HepG2 (cell line): ENCODE results near the gene CAMKV. TPM values are rescaled to one million over a fixed set of nuclear protein-coding genes. Genes with fewer than 3 reads are reported as not detected.

Experiments used
- ATAC-seq: fragments of 200-7000 bp; cut with Tn5 transposase; 3 replicates; pipeline ENCODE4 v1.9.1; 2020; ENCODE audit warnings: mild to moderate bottlenecking, moderate library complexity
- Bru-seq: library from RNA; stranded (reverse); fragments of 400-500 nt; gene quantifications from one replicate; lab custom pipeline; 2021; lab: Mats Ljungman, UMichigan
- BruChase-seq, 2 experiments: library from RNA; stranded (reverse); fragments of 400-500 nt; gene quantifications; one replicate each; lab custom pipeline; 2021; lab: Mats Ljungman, UMichigan
- BruUV-seq: library from RNA; stranded (reverse); fragments of 400-500 nt; replicated peaks from 2 replicates; lab custom pipeline; 2021; lab: Mats Ljungman, UMichigan
- CTCF ChIA-PET: fragments of 300-600 bp; formaldehyde crosslinking; extraction: SDS; loops from one replicate; lab custom pipeline; 2021; ENCODE audit warnings: low total read pairs, inconsistent platforms, low intra/inter-chr PET ratio; lab: Yijun Ruan, JAX
- POLR2A ChIA-PET: fragments of 350-600 bp; sonication (Branson Sonifier 250); formaldehyde crosslinking; loops from one replicate; lab custom pipeline; 2020; ENCODE audit warnings: antibody characterized with exemption, inconsistent platforms; lab: Yijun Ruan, JAX
- DNase-seq: peaks from one replicate; pipeline ENCODE4 v3.0.0-alpha.2; 2015; ENCODE audit warnings: low spot score
- FAIRE-seq: peaks from 3 replicates; lab custom pipeline; 2011; peaks lifted over from hg19 to GRCh38; lab: Jason Lieb, UNC
- H2AFZ ChIP-seq: one replicate; pipeline ENCODE4 v1.6.1; 2011; ENCODE audit warnings: low read length, inconsistent platforms
- H3K27ac ChIP-seq: fragments of 300-600 bp; 3 replicates; pipeline ENCODE4 v1.8.0; 2011; ENCODE audit warnings: mixed run types, mild to moderate bottlenecking, mixed read lengths, low read length, inconsistent platforms; ENCODE audit not compliant: insufficient read depth; ENCODE audit errors: extremely low read length
- H3K27me3 ChIP-seq, 2 experiments: fragments of 200-600 bp in 1 of 2; 2 replicates in 1 of 2; 3 replicates in 1 of 2; pipeline versions ENCODE4 v1.6.0 to v1.8.0; 2011; ENCODE audit warnings: low read length in 2 of 2, mild to moderate bottlenecking in 2 of 2, moderate library complexity in 2 of 2, inconsistent platforms in 1 of 2; ENCODE audit not compliant: insufficient read depth in 2 of 2, control insufficient read depth in 1 of 2
- H3K36me3 ChIP-seq, 2 experiments: fragments of 200-600 bp in 1 of 2; replicated peaks in 1 of 2; 2 replicates in 1 of 2; 3 replicates in 1 of 2; pipeline versions ENCODE4 v1.5.1 to v1.8.0; 2011; ENCODE audit warnings: low read length in 2 of 2, inconsistent platforms in 1 of 2; ENCODE audit not compliant: insufficient read depth in 2 of 2, control insufficient read depth in 1 of 2
- H3K4me1 ChIP-seq: 2 replicates; pipeline ENCODE4 v1.5.1; 2012; ENCODE audit warnings: low read length, inconsistent platforms; ENCODE audit not compliant: insufficient read depth
- H3K4me2 ChIP-seq: 2 replicates; pipeline ENCODE4 v1.6.0; 2011; ENCODE audit warnings: low read depth, low read length, inconsistent platforms
- H3K4me3 ChIP-seq, 3 experiments: fragments of 200-600 bp in 1 of 3; sonication (generic), shearing (Covaris generic) in 1 of 3; replicated peaks in 1 of 3; 2 replicates each; pipeline ENCODE4 v1.5.1; 2011 to 2016; ENCODE audit warnings: low read length in 3 of 3, inconsistent platforms in 2 of 3, low read depth in 2 of 3, mild to moderate bottlenecking in 2 of 3, control low read depth in 1 of 3, mixed read lengths in 1 of 3; ENCODE audit not compliant: insufficient read depth in 1 of 3
- H3K79me2 ChIP-seq: one replicate; pipeline ENCODE4 v1.6.1; 2011; ENCODE audit warnings: low read length, inconsistent platforms; ENCODE audit not compliant: insufficient read depth
- H3K9ac ChIP-seq: 2 replicates; pipeline ENCODE4 v1.6.0; 2011; ENCODE audit warnings: mild to moderate bottlenecking, low read depth, low read length, inconsistent platforms; ENCODE audit not compliant: insufficient read depth
- H3K9me3 ChIP-seq: 2 replicates; pipeline ENCODE4 v1.5.1; 2012; ENCODE audit warnings: mild to moderate bottlenecking, low read length
- H4K20me1 ChIP-seq: 2 replicates; pipeline ENCODE4 v1.6.0; 2011; ENCODE audit warnings: inconsistent platforms, mild to moderate bottlenecking, low read length, moderate library complexity; ENCODE audit not compliant: insufficient read depth
- GABPB1 ChIP-seq: IDR thresholded peaks from 2 replicates; pipeline ENCODE4 v1.6.1; 2016; ENCODE audit warnings: mild to moderate bottlenecking, missing genetic modification reagents, moderate library complexity, missing compliant biosample characterization
- ZHX1 ChIP-seq: sonication (generic); formaldehyde crosslinking; IDR thresholded peaks from 2 replicates; pipeline ENCODE4 v1.8.1; 2022; ENCODE audit warnings: low read depth, mild to moderate bottlenecking, missing genetic modification reagents
- ZNF687 ChIP-seq: sonication (generic); formaldehyde crosslinking; IDR thresholded peaks from 2 replicates; pipeline ENCODE4 v1.5.1; 2020; ENCODE audit warnings: mild to moderate bottlenecking, missing genetic modification reagents, moderate library complexity
- ZNF800 ChIP-seq: sonication (generic); formaldehyde crosslinking; IDR thresholded peaks from 2 replicates; pipeline ENCODE4 v1.4.0; 2020; ENCODE audit warnings: missing genetic modification reagents
- whole genome bisulfite sequencing: methylation state at CpG from one replicate; pipeline ENCODE4 v1.1.6; 2017; ENCODE audit warnings: low lambda C conversion rate; 5-methylcytosine and 5-hydroxymethylcytosine counted together
- in situ Hi-C: cut with HindIII; loops from 2 replicates; pipeline ENCODE4 v1.10.0; 2017; ENCODE audit warnings: low pct_unique_long_range_greater_than_20kb; ENCODE audit not compliant: extremely low pct_ligation_motif_present
- intact Hi-C: fragments of 100-400 bp; cut with micrococcal nuclease; formaldehyde crosslinking; loops from one replicate; pipeline ENCODE4 v1.10.0; 2022; ENCODE audit not compliant: unreplicated experiment
- long read RNA-seq, 2 experiments: library from RNA in 1 of 2; library from polyadenylated mRNA in 1 of 2; stranded (forward) in 1 of 2; unstranded in 1 of 2; transcript quantifications; one replicate each; pipeline ENCODE4 v2.0.0, GENCODE V29; 2019 to 2022
- polyA minus RNA-seq, 3 experiments: library from RNA; depleted of rRNA, polyadenylated mRNA; stranded (reverse); fragments of >200 nt; gene quantifications; 2 replicates each; pipeline ENCODE4 v1.2.3, GENCODE V29; 2011; ENCODE audit warnings: low replicate concordance in 1 of 3
- polyA plus RNA-seq, 8 experiments: library from polyadenylated mRNA; depleted of rRNA in 3 of 8; stranded (reverse) in 7 of 8; unstranded in 1 of 8; fragments of >200 nt; fragmentation: Illumina TruSeq in 4 of 8; extraction: Trizol in 4 of 8; gene quantifications; 2 replicates each; pipeline versions ENCODE4 v1.2.1 to v1.2.3, GENCODE V29; 2011 to 2016; ENCODE audit warnings: low read depth in 4 of 8, missing spikeins in 1 of 8, mixed read lengths in 1 of 8; ENCODE audit not compliant: insufficient read depth in 1 of 8
- total RNA-seq, 5 experiments: library from RNA; depleted of rRNA; stranded (reverse); fragments of >200 nt; fragmentation: Illumina TruSeq; extraction: Trizol; gene quantifications; 2 replicates each; pipeline ENCODE4 v1.2.3, GENCODE V29; 2016; ENCODE audit warnings: low read depth in 1 of 5
- TF ChIP-seq, protein P1 (sequence below): IDR thresholded peaks from 2 replicates; pipeline ENCODE4 v1.6.1; 2012; ENCODE audit warnings: inconsistent platforms

CAMKV gene, protein sequence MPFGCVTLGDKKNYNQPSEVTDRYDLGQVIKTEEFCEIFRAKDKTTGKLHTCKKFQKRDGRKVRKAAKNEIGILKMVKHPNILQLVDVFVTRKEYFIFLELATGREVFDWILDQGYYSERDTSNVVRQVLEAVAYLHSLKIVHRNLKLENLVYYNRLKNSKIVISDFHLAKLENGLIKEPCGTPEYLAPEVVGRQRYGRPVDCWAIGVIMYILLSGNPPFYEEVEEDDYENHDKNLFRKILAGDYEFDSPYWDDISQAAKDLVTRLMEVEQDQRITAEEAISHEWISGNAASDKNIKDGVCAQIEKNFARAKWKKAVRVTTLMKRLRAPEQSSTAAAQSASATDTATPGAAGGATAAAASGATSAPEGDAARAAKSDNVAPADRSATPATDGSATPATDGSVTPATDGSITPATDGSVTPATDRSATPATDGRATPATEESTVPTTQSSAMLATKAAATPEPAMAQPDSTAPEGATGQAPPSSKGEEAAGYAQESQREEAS
- 0.13 and 0.15 TPM in 2 replicates for total RNA-seq (2016; rRNA removed; fragmentation: Illumina TruSeq; extraction: Trizol)
- not detected in 2 replicates for total RNA-seq (2016; cell fraction: cytosol; rRNA removed; fragmentation: Illumina TruSeq; extraction: Trizol; ENCODE audit: low read depth)
- total RNA-seq (2016; cell fraction: insoluble cytoplasmic fraction; rRNA removed; fragmentation: Illumina TruSeq; extraction: Trizol) = 0.17 TPM in 1 of 2 replicates, not detected in the other
- 0.14 TPM in 1 of 2 replicates, not detected in the other for total RNA-seq (2016; cell fraction: membrane; rRNA removed; fragmentation: Illumina TruSeq; extraction: Trizol)
- total RNA-seq (2016; cell fraction: nucleus; rRNA removed; fragmentation: Illumina TruSeq; extraction: Trizol) = 0.13 and 0.22 TPM in 2 replicates
- 0.13 and 0.22 TPM in 2 replicates for polyA plus RNA-seq (2011; rRNA removed)
- 0.13 and 0.23 TPM in 2 replicates for polyA plus RNA-seq (2011; cell fraction: cytosol; rRNA removed)
- polyA plus RNA-seq (2011; cell fraction: nucleus; rRNA removed) = 1.2 and 2.0 TPM in 2 replicates
- 0.33 and 0.38 TPM in 2 replicates for polyA plus RNA-seq (2012)
- not detected in 2 replicates for polyA plus RNA-seq (2016; cell fraction: cytosol; fragmentation: Illumina TruSeq; extraction: Trizol; ENCODE audit: low read depth)
- 0.13 and 0.26 TPM in 2 replicates for polyA plus RNA-seq (2016; cell fraction: insoluble cytoplasmic fraction; fragmentation: Illumina TruSeq; extraction: Trizol; ENCODE audit: low read depth)
- 0.08 and 0.10 TPM in 2 replicates for polyA plus RNA-seq (2016; cell fraction: membrane; fragmentation: Illumina TruSeq; extraction: Trizol; ENCODE audit: low read depth)
- polyA plus RNA-seq (2016; cell fraction: nucleus; fragmentation: Illumina TruSeq; extraction: Trizol; ENCODE audit: insufficient read depth, low read depth) = 0.53 and 0.60 TPM in 2 replicates
- 0.07 and 0.82 TPM in 2 replicates for polyA minus RNA-seq (2011; rRNA and poly(A)+ RNA removed; ENCODE audit: low replicate concordance)
- not detected in 2 replicates for polyA minus RNA-seq (2011; cell fraction: cytosol; rRNA and poly(A)+ RNA removed)
- polyA minus RNA-seq (2011; cell fraction: nucleus; rRNA and poly(A)+ RNA removed) = 1.3 TPM in 1 of 2 replicates, not detected in the other
- percentile 17 among the genes with signal in this experiment for Bru-seq, nascent RNA
- percentile 17 among the genes with signal in this experiment for BruChase-seq, experiment 1, labeled RNA remaining after a 6-hour chase
- percentile 13 among the genes with signal in this experiment for BruChase-seq, experiment 2, labeled RNA remaining after a 2-hour chase
- long read RNA-seq, experiment 1, partial matches to known transcripts = 0 of 1 reads
- long read RNA-seq, experiment 1, other reads (novel, unspliced or antisense) = 1 of 1 reads
- long read RNA-seq, experiment 2 = 0 reads

DNA sequence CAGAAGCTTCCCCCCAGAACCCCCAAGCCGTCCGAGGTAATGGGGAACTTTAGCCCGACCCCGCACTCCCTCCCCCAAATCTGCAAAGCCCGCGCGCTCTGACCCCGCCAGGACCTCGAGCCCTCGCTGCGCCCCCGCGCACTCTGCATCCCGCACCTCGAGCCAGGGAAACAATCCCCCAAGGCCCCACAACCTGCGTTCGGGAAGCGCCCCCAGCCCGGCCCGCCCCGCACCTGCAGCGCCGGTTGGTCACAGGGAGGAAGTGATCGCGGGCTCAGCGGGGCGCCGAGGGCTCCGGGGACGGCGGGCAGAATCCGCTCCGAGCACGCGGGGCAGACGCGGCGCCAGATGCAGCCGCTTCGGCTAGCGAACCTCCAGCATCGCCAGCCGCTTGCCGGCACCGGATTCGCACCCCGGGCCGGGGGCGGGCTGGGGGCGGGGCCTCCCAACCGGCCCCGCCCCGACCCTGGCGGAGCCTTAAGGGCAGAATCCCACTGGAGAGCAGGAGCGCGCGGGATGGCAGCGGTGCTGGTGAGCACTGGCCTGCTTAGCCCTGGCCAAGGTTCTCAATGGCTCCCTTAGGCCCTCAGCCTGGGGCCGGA, at the start of gene CAMKV:
CAMKV (minus strand) TSS at position 382 of the 602 bp plus-strand sequence. CDS start 7,518 bp downstream, outside the sequence.
- FAIRE-seq (no peak), ATAC-seq (peak; percentile 8), DNase-seq (no peak)
- no peak within 1 kb of the TSS for H3K9ac ChIP-seq
- H3K27me3 ChIP-seq = peaks cover 3 to 57% of the 10 kb centered on the region in 2 experiments; a peak in 4 of 5 replicates
- no peak within 1 kb of the TSS for H3K27ac ChIP-seq
- H3K4me1 ChIP-seq = peaks cover 32% of the 10 kb centered on the region
- no peak within 1 kb of the TSS for H2AFZ ChIP-seq
- no peaks in the 10 kb centered on the region for H3K36me3 ChIP-seq
- peak within 1 kb of the TSS; percentile 66 for H3K4me2 ChIP-seq
- intact Hi-C loops = no loop called here
- ChIA-PET POLR2A (no interaction called here), CTCF (no interaction called here)
- BruUV-seq = no TSS peak
- peak within 1 kb of the TSS; percentile 25 to 58 (median 42); a peak in 4 of 6 replicates for H3K4me3 ChIP-seq
- in situ Hi-C loops = no loop called here
- H3K9me3 ChIP-seq = no peaks in the 10 kb centered on the region
- 1% methylated on average over 41 of the region's 59 CpGs for WGBS
- no peaks in the 10 kb centered on the region for H3K79me2 ChIP-seq
- H4K20me1 ChIP-seq = no peaks in the 10 kb centered on the region
- TF ChIP-seq ZNF800 (CRISPR knock-in tag) = peak; percentile 53; the same call in 1 of the 2 replicates
- TF ChIP-seq GABPB1 (CRISPR knock-in tag) = peak; percentile 21; the same call in 1 of the 2 replicates
- TF ChIP-seq ZHX1 (CRISPR knock-in tag) = no peak
- peak; percentile 54 for TF ChIP-seq ZNF687 (CRISPR knock-in tag)
- TF ChIP-seq, protein P1, sequence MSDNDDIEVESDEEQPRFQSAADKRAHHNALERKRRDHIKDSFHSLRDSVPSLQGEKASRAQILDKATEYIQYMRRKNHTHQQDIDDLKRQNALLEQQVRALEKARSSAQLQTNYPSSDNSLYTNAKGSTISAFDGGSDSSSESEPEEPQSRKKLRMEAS = peak; percentile 38; the same call in 1 of the 2 replicates
